Lower leg skin (tissue), 4 donors: ENCODE measurements around the gene C21orf91. TPM values are rescaled to one million over a fixed set of nuclear protein-coding genes. Genes with fewer than 3 reads are reported as not detected.

Experiments used
- DNase-seq, 2 donors: peaks; one replicate each; pipeline ENCODE4 v3.0.0-alpha.2; 2019; ENCODE audit warnings: low spot score in 2 of 2
- H3K4me3 ChIP-seq: fragments of 200-600 bp; sonication (generic); 2 replicates; pipeline ENCODE4 v1.5.1; 2017; ENCODE audit warnings: mild to moderate bottlenecking, low read depth; ENCODE audit not compliant: poor library complexity, severe bottlenecking
- POLR2A ChIP-seq, 2 donors: fragments of 450-650 bp; IDR thresholded peaks; one replicate each; pipeline ENCODE4 v1.6.1; 2016 to 2017; ENCODE audit warnings: antibody characterized with exemption in 2 of 2, mild to moderate bottlenecking in 1 of 2, moderate library complexity in 1 of 2
- WGBS, 2 donors: methylation state at CpG; one replicate each; pipeline ENCODE4 v1.1.5; 2018; 5-methylcytosine and 5-hydroxymethylcytosine counted together
- intact Hi-C: fragments of 100-400 bp; cut with DNase I; formaldehyde crosslinking; loops from one replicate; pipeline ENCODE4 v1.15.0; 2023; ENCODE audit warnings: low total_unique reads
- total RNA-seq, 4 donors: library from RNA; depleted of rRNA; stranded (reverse); fragments of >200 nt; gene quantifications; one replicate each; pipeline ENCODE4 v1.1.0, GENCODE V29; 2016
- TF ChIP-seq, protein P1 (sequence below), 3 donors: fragments of 450-650 bp; IDR thresholded peaks; one replicate each; pipeline ENCODE4 v1.5.1; 2016; ENCODE audit warnings: antibody characterized with exemption in 3 of 3, mild to moderate bottlenecking in 3 of 3, moderate library complexity in 2 of 3

C21orf91 gene
- total RNA-seq, 4 donors from 2014 or later = 14.1 to 24.5 (median 17.2) TPM

DNA sequence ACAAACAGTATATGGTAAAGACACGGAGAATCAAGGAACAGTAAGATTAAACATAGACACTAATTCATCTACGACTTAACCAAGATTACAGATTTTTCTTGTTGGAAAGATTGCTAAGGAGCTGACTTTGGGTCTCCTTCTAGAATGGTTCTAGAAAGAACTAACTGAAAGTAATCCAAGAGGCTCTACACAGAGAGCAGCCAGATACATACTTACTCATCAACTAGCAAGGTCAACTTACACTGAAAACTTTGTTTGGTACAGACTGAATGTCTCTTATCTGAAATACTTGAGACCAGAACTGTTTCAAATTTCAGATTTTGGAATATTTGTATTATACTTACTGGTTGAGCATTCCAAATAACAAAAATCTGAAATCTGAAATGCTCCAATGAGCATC is 5.8 kb downstream of the C21orf91 start:
- intact Hi-C loops = no loop called here
- TF ChIP-seq, protein P1, sequence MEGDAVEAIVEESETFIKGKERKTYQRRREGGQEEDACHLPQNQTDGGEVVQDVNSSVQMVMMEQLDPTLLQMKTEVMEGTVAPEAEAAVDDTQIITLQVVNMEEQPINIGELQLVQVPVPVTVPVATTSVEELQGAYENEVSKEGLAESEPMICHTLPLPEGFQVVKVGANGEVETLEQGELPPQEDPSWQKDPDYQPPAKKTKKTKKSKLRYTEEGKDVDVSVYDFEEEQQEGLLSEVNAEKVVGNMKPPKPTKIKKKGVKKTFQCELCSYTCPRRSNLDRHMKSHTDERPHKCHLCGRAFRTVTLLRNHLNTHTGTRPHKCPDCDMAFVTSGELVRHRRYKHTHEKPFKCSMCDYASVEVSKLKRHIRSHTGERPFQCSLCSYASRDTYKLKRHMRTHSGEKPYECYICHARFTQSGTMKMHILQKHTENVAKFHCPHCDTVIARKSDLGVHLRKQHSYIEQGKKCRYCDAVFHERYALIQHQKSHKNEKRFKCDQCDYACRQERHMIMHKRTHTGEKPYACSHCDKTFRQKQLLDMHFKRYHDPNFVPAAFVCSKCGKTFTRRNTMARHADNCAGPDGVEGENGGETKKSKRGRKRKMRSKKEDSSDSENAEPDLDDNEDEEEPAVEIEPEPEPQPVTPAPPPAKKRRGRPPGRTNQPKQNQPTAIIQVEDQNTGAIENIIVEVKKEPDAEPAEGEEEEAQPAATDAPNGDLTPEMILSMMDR (IDR thresholded peaks at IDR 0.05) = no peak
- TF ChIP-seq POLR2A (IDR thresholded peaks at IDR 0.05) = no peak
- WGBS, 2 donors = 97% methylated on average over 2 of the region's 2 CpGs
- H3K4me3 ChIP-seq = no peak overlapping the region
- no peak for DNase-seq

DNA sequence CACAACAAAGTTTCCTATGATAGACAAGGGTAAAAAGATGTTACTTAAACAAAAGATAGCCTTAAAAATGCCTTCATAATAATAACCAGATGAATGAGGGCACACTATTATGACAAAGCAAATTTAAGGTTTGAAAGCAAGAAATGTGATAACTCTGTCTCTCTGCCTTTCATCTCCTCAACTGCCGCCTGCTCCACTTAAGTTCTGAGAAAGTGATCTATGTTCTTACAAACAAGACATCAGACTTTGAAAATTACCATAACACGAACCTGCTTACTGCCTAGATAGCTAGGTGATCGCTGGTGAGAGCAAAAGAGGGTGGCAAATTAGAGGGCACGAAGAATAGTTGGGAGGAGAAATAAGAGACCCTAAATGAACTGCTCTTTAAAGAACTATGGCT is 13.2 kb downstream of the C21orf91 start:
- intact Hi-C loops = no loop called here
- DNase-seq = no peak
- WGBS, 2 donors = 80 to 96% methylated on average over 4 of the region's 4 CpGs
- no peak overlapping the region for H3K4me3 ChIP-seq
- TF ChIP-seq POLR2A (IDR thresholded peaks at IDR 0.05) = no peak
- TF ChIP-seq, protein P1 (IDR thresholded peaks at IDR 0.05) = no peak

DNA sequence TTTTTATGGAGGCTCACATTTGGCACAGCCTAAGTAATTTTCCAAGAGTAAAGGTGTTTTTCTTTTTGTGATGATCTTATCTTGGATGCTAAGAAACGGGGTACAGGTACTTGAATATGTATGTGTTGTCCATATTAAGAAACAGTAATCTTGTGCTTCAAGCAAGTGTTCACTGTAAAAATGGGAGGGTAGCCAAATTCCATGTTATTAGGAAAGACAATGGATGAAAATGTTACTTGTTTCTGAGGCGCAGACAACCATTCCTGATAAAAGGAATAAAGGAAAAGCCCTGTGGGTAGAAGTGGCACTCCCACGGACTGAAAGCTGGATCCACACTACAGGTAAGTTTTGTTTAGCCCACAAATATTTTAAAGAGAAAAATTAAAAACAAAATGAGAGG is 15.6 kb downstream of the C21orf91 start:
- intact Hi-C loops = no loop called here
- DNase-seq = no peak
- no peak for TF ChIP-seq POLR2A (IDR thresholded peaks at IDR 0.05)
- TF ChIP-seq, protein P1 (IDR thresholded peaks at IDR 0.05) = no peak
- WGBS, 2 donors = 48 to 58% methylated on average over 3 of the region's 3 CpGs
- H3K4me3 ChIP-seq = no peak overlapping the region

- no peak for TF ChIP-seq POLR2A (IDR thresholded peaks at IDR 0.05)
- TF ChIP-seq, protein P1 (IDR thresholded peaks at IDR 0.05) = no peak
- intact Hi-C loops = no loop called here
- 85 to 94% methylated on average over 1 of the region's 1 CpG for WGBS, 2 donors
- no peak for DNase-seq
- H3K4me3 ChIP-seq = no peak overlapping the region
Measured at GRCh38 chr21:17802572-17802971, 16.6 kb downstream of the C21orf91 start.

GRCh38 chr21:17799414-17800164 is 19.6 kb downstream of the C21orf91 start:
- 92 to 94% methylated on average over 6 of the region's 6 CpGs for WGBS, 2 donors
- TF ChIP-seq, protein P1 (IDR thresholded peaks at IDR 0.05) = no peak
- TF ChIP-seq POLR2A (IDR thresholded peaks at IDR 0.05) = no peak
- intact Hi-C loops = no loop called here
- no peak for DNase-seq
- no peak overlapping the region for H3K4me3 ChIP-seq

GRCh38 chr21:17798796-17799195 is 20.4 kb downstream of the C21orf91 start:
- WGBS, 2 donors = 70 to 76% methylated on average over 2 of the region's 2 CpGs
- intact Hi-C loops = no loop called here
- TF ChIP-seq, protein P1 (IDR thresholded peaks at IDR 0.05) = no peak
- TF ChIP-seq POLR2A (IDR thresholded peaks at IDR 0.05) = no peak
- DNase-seq = no peak
- no peak overlapping the region for H3K4me3 ChIP-seq
